NCI-H1417 treated with DMSO at 0.1 percent for 48 hours (cell line): ENCODE data around the gene CCR7.

Experiments
- DNase-seq: peaks from one replicate; lab custom pipeline; 2025; lab: John Stamatoyannopoulos, UW

CCR7 gene

DNA sequence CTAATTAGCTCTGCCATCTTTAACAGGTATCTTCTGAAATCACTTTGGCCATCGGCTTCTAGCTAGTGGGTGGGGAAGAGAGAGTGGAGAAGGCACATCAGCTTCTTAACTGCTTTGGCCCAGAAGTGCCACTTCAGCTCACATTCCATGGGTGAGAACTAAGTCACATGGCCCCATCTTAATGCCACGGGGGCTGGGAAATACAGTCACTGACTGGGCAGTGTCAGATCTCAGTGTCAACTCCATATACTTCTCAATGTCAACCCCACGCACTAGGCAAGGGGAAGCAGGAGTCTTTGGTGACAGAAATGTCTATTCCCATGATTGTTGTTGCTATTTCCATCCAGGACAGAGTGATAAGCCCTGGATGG is 29.4 kb downstream of the CCR7 start:
- DNase-seq = no peak

DNA sequence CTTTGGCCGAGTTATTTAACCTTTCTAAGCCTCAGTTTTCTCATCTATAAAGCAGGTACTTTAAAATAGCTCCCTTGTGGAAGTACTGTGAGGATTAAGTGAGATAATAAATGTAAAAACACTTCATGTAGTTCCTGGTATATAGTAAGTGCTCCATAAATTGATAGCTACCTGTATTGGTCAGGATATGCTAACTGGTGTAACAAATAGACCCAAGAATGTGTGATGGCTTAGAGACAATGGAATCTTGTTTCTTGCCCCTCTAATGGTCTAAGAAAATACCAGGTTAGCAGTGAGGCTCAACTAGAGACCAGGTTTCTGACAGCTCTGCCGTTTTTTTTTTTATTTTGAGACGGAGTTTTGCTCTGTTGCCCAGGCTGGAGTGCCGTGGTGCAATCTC is 29.8 kb downstream of the CCR7 start:
- DNase-seq = no peak

DNA sequence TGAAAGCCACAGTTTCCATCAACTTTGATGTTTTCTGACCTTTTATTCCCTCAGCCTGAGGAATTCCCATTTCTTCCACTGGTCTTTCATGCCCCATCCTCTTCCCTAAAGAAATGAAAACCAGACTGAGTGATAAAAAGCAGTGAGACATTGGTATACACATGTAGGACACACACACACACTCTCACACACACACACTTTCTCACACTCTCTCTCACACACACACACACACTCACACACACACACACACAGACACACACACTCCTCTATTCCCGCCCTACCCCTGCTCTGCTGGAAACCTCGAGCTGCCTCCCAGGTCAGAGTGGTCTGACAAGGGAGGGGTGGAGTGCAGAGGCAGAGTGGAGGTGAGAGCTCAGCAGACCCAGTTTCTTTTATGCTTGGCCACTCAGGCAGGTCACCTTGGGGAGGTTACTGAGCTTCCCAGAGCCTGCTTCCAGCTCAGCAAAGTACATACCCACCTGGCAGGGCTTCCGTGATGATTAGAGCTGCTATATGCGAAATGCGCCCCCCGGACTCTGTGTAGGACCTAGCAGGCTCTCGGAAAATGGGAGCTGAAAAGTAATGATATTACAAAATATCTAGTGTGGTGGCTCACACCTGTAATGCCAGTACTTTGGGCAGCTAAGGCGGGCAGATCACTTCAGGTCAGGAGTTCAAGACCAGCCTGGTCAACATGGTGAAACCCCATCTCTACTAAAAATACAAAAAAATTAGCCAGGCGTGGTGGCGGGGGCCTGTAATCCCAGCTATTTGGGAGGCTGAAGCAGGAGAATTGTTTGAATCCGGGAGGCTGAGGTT is 30.7 kb downstream of the CCR7 start:
- no peak for DNase-seq

DNA sequence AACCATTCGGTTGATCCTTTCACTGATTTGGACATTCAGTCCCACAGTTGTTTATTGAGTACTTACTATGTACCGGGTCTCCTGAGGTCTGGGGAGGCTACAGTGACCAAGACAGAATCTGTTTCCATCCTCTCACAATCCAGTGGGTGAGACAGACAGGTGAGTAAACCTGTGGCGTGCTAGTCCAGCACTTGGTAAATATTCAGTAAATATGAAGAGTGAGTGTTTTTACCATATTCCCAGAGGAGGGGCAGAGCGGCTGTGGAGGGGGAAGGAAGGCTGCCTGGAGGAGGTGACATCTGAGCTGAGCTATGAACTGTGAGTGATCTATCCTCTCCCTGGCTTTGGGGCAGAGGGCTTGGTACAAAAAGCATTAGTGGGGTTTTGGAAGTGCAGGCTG is 31.4 kb downstream of the CCR7 start:
- no peak for DNase-seq

DNA sequence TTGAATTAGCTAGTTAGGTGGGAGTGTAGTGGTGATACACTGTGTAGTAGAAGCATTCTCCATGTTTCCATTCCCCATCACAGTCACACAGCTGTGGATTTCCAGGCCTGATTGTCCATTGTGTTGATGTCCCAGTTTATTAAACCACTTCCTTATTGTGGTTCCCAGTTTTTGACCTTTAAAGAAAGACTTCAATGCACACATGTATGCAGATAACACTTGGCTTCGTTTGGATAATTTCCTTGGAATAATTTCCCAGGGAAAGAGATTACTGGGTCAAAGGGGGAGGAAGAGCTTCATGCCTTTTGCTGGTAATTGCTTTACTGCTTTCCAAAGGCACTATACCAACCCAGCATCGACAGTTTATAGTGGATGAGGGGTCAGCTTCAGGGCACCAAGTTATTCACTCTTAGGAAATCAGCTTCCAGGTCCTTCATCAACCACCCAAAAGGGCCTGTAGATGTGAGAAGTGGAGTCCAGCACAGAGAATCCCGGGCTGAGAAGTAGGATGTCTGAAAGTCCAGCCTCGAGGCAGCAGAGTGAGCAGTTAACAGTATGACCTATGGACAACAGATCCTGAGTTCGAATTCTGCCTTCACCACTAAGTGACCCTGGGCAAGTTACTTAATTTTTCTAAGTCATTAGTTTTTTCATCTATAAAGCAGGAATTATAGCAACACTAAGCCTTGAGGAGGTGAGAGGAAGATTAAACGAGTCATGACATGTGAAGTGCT is 32.6 kb downstream of the CCR7 start:
- DNase-seq = no peak

DNA sequence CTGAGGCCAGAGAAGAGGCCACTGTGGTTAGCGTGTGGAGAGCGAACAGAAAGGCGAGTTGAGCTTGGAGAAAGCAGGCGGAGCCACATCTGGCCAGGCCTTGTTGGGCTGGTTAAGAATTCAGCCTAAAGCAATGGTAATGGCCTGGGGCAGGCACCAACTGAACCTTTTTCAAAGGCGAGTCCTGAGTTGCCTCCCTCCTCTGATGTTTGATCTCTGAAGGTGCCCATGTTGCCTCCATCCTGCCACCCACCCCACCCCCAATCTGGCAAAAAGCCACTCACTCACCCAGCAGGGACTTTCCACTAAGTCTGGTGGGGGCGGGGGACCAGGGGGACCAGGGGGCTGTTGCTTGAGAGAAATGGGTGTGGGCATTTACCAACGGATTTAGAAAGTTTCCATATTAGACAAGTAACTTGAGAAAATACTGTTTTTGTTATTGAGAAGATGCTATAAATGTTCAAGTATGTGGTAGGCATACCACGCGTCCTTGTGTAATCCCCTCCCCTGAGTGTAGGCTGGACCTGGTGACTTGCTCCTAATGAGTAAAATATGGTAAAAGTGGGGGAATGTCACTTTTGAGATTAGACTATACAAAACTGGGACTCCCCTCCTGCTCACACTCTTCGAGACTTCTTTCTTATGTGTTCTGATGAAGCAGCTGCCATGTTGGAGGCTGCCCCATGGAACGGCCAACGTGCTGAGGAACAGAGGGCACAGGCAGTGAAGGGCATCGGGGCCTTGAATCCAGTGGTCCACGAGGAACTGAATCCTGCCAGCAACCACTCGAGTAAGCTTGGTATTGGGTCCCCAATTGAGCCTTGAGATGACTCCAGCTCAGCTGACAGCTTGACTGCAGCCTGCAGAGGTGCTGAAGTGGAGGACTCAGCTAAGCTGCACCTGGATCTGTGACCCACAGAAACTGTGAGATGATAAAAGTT is 34.0 kb downstream of the CCR7 start:
- DNase-seq = no peak

DNA sequence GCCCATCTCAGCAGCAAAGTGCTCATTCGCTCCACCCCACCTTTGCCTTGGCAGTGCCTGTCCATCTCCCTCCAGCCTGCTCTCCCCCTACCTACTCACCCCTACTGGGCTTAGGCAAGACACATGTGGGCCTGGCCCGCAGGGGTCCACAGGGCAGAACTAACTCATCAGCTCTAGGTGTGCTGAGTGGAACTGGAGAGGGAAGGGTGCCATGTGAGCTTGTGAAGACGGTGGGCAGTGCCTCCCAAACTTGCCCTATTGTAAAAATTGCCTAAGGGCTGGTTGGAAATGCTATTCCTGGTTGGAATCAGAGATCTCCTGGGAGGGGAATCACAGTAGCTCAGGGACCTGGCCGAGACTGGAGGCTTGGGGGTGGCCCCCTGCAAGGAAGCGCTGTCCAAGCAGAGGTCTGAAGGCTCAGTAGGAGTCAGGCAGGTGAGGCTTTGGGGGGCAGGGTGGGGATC is 34.7 kb downstream of the CCR7 start:
- DNase-seq = no peak

DNA sequence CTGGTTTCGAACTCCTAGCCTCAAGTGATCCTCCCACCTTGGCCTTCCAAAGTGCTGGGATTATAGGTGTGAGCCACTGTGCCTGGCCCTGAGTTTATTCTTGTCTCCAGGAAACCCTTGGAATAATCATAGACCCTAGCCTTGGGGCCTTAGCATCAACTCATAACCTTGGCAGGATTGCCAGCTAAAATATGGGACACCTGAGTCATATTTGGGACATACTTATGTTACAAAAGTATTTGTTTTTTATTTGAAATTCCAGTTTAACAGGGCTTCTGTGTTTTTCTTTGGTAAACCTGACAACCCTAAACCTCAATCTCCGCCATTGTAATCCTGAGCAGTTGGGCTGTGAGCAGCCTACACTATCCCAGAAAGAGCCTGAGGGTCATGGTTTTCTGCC is 35.3 kb downstream of the CCR7 start:
- no peak for DNase-seq

DNA sequence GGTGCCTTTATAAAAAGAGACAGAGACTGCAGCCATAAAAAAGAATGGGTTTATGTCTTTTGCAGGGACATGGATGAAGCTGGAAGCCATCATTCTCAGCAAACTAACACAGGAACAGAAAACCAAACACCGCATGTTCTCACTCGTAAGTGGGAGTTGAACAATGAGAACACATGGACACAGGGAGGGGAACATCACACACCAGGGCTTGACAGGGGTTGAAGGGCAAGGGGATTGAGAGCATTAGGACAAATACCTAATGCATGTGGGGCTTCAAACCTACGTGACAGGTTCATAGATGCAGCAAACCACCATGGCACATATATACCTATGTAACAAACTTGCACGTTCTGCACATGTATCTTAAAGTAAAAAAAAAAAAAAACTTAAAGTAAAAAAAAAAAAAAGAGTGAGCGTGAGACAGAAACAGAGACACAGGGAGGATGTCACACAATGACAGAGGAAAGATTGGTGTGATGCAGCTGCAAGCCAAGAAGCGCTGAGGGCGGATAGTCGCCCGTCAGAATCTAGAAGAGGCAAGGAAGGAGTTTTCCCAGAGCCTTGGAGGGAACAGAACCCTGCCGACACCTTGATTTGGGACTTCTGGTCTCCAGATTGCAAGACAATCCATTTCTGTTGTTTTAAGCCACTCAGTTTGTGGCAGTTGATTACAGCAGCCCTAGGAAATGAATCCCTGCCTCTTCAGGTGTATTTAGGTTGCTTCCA is 36.4 kb downstream of the CCR7 start:
- no peak for DNase-seq

DNA sequence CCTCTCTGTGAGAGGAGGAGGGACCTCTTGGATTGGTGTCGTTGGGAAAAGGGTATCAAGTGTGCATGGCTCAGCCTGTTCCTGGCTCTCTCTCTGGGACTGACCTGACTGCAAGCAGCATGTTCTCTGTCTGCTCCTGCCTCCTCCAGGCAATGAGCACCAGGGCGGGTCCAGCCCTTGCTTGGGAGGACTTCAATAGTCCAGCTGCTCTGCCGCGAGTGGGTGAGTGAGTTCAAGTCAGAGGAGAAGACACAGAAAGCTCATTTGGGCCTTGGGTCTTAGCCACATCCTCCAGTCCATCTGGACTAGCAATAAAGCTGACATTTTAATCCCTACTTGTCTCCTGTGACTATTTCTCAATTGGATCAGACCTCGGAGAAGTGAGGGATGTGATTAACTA is 38.6 kb downstream of the CCR7 start:
- no peak for DNase-seq

DNA sequence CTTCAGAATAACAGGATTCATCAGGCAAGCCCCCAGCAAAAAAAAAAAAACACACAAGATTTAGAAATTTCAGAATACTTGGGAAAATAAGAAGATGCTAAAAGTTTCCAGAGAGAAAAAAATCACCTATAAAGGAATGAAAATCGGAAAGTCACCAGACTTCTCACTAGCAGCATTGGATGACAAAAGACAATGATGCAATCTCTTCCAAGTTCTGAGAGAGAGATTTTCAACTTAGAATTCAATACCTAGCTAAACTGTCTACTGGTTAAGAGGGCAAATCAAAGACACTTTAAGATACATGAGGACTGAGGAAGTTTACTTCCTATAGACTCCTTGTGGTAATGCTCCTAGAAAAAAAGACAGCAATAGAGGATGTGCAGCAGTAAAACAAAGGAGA is 40.0 kb downstream of the CCR7 start:
- no peak for DNase-seq

DNA sequence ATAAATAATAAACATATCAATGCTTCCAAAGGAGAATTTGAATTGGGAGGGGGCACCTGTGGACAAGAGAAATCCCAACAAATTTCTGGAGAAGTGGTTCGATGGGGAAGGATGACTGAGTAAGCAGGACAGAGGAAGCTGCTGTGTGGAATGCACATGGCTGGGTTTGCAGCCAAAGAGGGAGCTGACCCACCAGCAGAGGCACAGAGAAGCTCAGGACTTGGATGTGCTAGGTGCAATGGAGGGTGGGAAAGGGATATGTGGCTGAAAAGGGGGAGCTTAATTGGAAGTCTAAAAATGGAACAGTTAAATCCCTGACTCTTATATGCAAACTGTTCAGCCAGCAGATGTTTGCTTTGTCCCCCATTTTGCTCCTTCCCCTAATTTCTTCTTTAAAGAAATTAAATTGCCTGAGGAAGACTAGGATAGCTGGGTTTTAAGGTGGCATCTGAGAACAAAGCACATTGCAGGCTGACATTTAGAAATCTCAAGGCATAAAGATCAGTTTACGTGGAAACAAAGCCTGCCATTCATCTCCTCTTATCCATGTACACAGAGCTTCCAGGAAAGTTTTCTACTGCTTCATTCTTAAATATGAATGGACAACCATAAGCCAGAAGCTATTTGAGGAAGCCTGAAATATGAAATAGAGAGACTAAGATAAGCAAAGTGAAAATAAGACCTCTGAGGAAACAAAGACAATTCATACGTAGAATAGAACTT is 40.9 kb downstream of the CCR7 start:
- no peak for DNase-seq

DNA sequence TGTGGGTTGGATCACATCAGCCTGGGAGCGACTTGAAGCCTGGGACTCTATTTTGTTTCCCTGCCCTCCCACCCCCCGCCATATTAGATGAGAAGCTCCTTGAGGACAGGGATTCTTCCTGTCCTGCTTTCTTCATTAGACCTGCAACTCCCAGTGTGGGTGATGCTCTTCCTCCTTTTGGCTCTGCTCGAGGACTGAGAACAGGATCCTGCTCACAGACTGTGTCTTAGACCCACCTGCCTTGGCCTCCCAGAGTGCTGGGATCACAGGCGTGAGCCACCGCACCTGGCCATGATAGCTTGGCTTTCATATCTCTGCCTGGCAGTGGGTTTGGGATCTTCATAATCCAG is 42.3 kb downstream of the CCR7 start:
- DNase-seq = no peak

DNA sequence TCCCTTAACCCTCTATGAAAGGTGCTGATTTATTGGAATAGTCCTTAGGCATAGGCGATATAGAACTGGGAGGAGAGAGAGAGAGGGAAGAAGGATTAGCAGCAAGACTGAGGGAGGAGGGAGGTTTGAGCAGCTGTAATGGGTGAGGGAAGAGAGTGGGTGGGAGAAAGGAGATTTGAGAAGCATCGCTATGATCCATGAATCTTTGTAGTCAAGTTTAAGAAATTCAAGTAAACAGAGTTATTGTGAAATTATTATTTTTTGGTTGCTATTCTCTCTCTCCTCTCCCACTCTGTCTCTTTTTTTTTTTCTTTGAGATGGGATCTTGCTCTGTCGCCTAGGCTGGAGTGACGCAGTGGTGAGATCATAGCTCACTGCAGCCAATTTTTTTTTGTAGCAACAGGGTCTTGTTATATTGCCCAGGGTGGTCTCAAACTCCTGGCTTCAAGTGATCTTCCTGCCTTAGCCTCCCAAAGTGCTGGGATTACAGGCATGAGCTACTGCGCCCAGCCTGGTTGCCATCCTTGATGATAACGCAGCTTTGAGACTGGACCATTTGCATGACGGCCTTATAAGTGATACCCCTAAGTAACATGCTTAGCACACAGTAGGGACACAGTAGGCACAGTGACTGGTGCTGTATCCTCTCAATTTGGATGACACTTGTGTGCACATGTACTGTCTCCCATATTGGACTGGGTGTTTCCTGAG is 42.9 kb downstream of the CCR7 start:
- no peak for DNase-seq

DNA sequence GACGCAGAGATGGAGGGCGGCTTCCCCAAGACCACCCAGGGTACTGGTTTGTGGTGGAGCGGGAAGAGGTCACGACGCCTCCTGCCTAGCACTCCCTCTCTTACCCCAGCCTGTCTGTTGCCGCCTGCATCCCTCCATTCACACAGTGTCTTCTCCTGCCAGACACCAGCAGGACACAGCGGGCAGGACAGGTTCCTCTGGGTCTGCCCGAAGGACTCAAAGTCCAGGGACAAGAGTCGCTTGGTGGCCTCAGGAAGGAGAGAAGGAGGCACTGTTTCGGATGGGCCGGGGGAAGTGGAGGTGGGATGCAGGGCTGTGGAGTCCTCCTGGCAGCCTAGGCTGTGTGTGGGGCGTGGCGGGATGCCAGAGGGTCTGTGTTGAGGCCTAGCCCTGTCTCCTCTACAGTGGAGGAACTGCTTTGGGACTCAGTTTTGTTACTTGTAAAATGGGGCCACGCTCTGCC is 44.2 kb downstream of the CCR7 start:
- DNase-seq = no peak

DNA sequence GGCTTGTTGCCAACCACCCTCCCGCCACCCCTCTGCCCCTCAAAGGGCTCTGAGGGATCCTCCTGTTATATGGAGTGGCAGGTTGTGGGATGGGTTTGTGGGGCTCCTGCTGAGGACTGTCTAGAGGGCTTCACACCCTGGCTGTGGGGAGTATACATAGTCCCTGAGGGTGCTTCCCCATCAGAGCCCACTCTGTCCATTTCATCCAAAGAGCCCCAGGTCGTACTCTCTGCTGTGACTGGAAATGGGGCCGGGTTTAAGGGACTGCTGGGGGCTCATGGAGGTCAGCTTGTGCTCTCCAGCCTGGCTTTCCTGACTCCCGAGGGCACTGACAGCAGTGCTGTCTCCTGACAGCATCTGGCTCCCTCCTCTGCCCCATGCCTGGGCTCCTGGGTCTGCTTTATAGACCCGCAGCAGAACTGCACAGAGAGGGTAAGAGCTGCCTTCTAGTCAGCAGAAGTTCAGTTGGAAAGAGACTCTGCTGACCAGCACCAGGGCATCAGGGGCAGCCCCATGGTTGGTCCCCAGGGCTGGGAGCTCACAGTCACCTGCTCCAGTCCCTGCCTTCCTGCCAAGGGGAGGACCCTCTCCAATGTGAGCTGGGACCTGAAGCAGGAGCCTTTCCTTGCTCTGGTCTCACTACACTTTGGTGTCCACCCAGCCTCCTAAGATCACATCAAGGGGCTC is 46.0 kb downstream of the CCR7 start:
- DNase-seq = no peak

DNA sequence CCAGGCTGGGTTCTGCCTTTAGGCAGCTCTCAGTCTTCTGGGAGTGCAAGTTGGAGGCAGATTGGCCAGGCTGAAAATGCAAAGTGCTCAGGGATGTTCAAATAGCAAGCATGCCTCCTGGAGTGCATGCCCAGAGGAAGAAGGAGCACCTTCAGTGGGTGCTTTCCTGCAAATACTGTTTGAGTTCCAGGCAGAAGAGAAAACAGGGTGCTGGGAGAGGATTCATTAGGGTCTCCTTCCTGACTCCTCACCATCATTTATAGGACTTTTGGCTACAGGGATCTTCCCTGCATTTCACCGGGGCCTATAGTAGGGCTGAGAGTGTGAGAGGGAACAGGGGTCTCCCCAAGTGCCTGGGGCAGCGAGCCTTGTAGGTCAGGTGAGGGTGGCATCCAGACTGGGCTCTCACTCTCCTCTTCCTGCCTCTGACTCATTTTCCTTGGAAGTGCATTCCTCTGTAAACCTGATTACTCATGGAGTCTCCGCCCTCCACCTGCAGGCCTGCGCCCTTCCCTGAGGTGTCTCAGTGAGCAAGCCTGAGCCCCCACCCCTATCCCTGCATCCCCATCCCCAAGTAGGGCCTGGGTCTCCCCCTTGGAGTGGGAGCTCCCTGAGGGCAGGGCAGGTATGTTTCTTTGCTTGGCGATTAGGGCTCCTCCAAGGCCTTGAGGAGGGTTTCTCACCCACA is 46.7 kb downstream of the CCR7 start:
- DNase-seq = no peak

DNA sequence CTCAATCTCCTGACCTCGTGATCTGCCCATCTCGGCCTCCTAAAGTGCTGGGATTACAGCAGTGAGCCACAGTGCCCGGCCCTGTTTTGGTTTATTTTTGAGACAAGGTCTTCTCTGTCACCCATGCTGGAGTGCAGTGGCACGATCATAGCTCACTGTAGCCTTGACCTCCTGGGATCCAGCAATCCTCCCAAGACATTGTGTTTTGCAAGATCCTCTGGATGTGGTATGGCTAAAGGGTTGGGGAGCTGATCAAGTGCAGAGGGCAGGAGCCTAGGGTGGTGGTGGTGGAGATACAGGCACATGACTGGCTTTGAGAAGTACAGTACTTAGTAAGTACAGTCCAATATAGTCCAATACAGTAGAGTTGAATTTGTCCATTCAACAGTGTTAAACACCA is 47.3 kb downstream of the CCR7 start:
- DNase-seq = no peak

DNA sequence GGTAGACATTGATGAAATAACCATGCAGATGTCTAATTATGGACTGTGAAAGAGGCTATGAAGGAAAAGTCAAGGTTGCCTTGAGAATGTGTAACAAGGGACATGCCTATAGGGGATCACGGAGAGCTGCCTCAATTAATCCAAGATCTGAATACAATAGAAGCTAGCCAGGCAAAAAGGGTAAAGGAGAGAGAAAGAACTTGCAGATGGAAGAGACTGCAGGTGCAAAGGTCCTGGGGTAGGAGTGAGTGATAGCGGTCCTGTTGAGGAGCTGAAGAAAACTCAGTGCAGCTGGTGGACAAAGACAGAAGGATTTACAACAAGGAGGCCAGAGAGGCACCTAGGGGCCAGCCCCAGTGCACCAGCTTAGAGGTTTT is 48.0 kb downstream of the CCR7 start:
- no peak for DNase-seq
